ENCODE measurements around the gene GLUL. TPM values are rescaled to one million over a fixed set of nuclear protein-coding genes. Genes with fewer than 3 reads are reported as not detected.

GLUL gene
- total RNA-seq, 6 experiments from 2014 or later, result 184 to 493 (median 389) TPM

DNA sequence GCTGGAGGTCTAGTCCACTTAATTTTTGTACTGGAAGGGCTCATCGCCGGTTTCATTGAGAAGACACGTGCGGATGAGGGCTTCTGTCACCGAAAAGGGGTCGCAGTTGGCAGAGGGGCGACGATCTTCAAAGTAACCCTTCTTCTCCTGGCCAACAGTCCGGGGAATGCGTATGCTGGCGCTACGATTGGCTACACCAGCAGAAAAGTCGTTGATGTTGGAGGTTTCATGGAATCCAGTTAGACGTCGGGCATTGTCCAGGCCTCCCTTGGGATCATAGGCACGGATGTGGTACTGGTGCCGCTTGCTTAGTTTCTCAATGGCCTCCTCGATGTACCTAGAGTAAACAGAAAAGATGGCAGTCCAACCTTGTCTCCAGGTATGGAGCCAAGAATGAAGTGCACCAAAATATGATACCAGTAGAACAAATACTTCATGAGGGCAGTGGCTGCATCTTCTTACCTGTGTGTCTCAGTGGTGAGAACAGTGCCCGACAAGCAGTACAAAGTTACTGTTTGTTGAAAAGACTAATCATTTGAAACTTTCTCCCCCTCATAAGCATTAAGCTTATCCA lies 7.1 kb downstream of the GLUL start:
- Histone ChIP-seq H3K27me3 (no peaks in the 10 kb centered on the region), H3K27ac (no peak overlapping the region), H3K4me1 (peaks cover 0 to 25% (median 2%) of the 10 kb centered on the region in 4 donors), H3K9me3 (no peaks in the 10 kb centered on the region), H3K36me3 (peaks cover 13 to 67% (median 52%) of the 10 kb centered on the region in 4 donors), H3K4me3 (no peak overlapping the region)
- intact Hi-C loops (cut with DNase I), result no loop called here
- ATAC-seq, result peak in 1 of 4 donors; percentile 2
- DNase-seq, result no peak
- 81% methylated on average over 8 of the region's 19 CpGs for WGBS (ENCODE audit: insufficient coverage, low coverage, low lambda C conversion rate, missing lambda C conversion rate)
- TF ChIP-seq, protein P1, sequence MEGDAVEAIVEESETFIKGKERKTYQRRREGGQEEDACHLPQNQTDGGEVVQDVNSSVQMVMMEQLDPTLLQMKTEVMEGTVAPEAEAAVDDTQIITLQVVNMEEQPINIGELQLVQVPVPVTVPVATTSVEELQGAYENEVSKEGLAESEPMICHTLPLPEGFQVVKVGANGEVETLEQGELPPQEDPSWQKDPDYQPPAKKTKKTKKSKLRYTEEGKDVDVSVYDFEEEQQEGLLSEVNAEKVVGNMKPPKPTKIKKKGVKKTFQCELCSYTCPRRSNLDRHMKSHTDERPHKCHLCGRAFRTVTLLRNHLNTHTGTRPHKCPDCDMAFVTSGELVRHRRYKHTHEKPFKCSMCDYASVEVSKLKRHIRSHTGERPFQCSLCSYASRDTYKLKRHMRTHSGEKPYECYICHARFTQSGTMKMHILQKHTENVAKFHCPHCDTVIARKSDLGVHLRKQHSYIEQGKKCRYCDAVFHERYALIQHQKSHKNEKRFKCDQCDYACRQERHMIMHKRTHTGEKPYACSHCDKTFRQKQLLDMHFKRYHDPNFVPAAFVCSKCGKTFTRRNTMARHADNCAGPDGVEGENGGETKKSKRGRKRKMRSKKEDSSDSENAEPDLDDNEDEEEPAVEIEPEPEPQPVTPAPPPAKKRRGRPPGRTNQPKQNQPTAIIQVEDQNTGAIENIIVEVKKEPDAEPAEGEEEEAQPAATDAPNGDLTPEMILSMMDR (IDR thresholded peaks at IDR 0.05), result no peak
- no peak for TF ChIP-seq POLR2A (IDR thresholded peaks at IDR 0.05)

DNA sequence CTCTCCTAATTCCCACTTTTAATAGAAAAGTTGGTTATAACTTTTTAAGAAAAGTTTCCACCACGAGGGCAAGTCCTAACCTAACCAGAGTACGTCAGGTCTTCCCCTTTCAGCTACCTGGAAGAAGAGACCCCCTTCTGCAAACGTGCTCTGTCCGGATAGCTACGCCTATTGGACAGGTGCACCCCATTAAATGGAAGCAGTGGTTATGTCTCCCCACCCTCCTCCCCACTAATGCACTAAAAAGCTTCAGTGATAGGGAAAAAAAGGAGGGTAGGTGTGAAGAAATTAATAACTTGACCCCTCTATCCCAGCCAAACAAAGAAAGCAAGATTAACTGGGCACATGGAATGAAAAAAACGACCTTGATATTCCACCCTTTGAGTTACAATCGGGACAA lies 7.7 kb downstream of the GLUL start:
- ATAC-seq, result peak in 1 of 4 donors; percentile 4
- 80% methylated on average over 7 of the region's 7 CpGs for WGBS (ENCODE audit: insufficient coverage, low coverage, low lambda C conversion rate, missing lambda C conversion rate)
- no peak for DNase-seq
- Histone ChIP-seq H3K27me3 (no peaks in the 10 kb centered on the region), H3K4me3 (no peak overlapping the region), H3K4me1 (peaks cover 0 to 20% (median 2%) of the 10 kb centered on the region in 4 donors), H3K36me3 (peaks cover 13 to 67% (median 52%) of the 10 kb centered on the region in 4 donors), H3K9me3 (no peaks in the 10 kb centered on the region), H3K27ac (no peak overlapping the region)
- TF ChIP-seq POLR2A (IDR thresholded peaks at IDR 0.05), result no peak
- TF ChIP-seq, protein P1 (IDR thresholded peaks at IDR 0.05), result no peak
- intact Hi-C loops (cut with DNase I), result no loop called here

DNA sequence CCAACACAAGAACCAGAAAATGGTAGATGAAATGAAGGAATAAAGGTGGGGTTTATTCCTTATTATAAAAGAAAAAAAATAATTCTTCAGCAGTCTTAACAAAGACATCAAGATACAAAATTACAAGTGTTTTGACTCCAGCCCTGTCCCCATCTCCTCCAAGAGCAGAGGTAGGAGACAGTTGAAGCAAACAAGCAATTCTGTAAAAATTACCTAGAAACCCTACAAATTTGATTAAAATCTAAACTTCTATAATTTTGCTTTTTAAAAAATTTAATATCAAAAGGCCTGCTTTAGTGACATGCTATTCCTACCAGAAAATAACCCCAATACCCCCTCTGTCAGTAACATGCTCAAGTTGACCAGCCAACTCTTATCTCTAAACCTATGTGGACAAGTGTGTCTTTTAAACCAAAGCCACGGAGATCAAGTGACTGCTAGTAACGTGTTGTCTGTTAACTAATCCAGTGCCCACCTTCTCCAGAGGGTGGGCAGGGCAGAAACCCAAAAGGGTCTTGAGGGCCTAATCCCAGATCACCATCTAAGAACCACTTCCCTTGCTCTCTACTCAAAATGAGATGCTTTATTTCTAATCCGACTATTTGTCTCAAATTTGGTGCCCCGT lies 8.4 kb downstream of the GLUL start:
- ATAC-seq, result no peak
- no peak overlapping the region for H3K4me3 ChIP-seq
- H3K4me1 ChIP-seq, result peaks cover 0 to 12% (median 2%) of the 10 kb centered on the region in 4 donors
- H3K9me3 ChIP-seq, result no peaks in the 10 kb centered on the region
- intact Hi-C loops (cut with DNase I), result no loop called here
- TF ChIP-seq, protein P1 (IDR thresholded peaks at IDR 0.05), result no peak
- no peak for TF ChIP-seq POLR2A (IDR thresholded peaks at IDR 0.05)
- H3K27ac ChIP-seq, result no peak overlapping the region
- no peaks in the 10 kb centered on the region for H3K27me3 ChIP-seq
- H3K36me3 ChIP-seq, result peaks cover 13 to 61% (median 49%) of the 10 kb centered on the region in 4 donors
- 81% methylated on average over 4 of the region's 4 CpGs for whole genome bisulfite sequencing (ENCODE audit: insufficient coverage, low coverage, low lambda C conversion rate, missing lambda C conversion rate)
- no peak for DNase-seq

DNA sequence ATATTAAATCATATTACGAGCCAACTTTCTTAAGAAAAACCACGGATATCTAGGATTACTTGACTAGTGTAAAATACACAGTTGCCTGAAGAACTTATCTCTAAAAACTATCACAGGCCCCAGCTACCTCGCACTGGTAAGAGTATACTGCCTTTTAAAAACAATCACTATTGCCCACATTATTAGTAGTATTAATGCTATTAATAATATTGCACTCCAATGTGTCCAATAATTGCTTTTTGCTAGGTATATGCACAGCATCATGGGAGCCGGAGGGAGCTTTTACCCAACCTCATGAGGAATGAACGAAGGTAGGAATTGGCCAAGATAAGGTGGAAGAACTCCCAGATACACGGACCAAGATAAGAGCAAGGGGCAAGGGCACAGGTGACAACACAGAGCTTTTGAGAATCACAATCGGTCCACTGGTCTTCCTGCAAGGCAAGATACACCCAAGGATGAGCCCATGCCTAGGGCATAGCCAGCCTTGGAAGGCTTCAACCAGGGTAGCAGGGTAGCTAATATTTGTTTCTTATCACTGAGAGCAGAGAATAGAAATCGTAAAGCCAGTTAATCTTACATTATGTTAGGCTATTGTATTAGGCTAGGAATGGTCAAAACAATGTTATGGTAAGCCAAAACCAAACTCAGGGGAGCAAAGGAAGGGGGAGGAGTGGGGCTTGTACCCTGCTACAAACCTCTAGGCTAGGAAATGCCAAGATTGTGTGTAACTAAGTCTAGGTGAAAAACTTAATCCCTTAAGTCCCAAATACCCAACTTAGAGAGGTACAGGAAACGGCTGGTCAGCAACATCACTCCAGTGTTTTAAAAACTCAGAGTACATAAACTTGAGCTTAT lies 9.4 kb downstream of the GLUL start:
- no peak for ATAC-seq
- H3K27ac ChIP-seq, result no peak overlapping the region
- 77% methylated on average over 9 of the region's 9 CpGs for WGBS (ENCODE audit: insufficient coverage, low coverage, low lambda C conversion rate, missing lambda C conversion rate)
- peaks cover 11 to 52% (median 40%) of the 10 kb centered on the region in 4 donors for H3K36me3 ChIP-seq
- intact Hi-C loops (cut with DNase I), result no loop called here
- DNase-seq, result no peak
- no peaks in the 10 kb centered on the region for H3K27me3 ChIP-seq
- no peak for TF ChIP-seq POLR2A (IDR thresholded peaks at IDR 0.05)
- TF ChIP-seq, protein P1 (IDR thresholded peaks at IDR 0.05), result no peak
- peaks cover 0 to 4% (median 2%) of the 10 kb centered on the region in 4 donors for H3K4me1 ChIP-seq
- no peaks in the 10 kb centered on the region for H3K9me3 ChIP-seq
- H3K4me3 ChIP-seq, result no peak overlapping the region
